Immature natural killer cell (primary cell): ENCODE data around the gene DPP10. TPM values are rescaled to one million over a fixed set of nuclear protein-coding genes. Genes with fewer than 3 reads are reported as not detected.

Experiments used
- DNase-seq, 3 donors: peaks; one replicate each; pipeline ENCODE4 v3.0.0; 2022; ENCODE audit warnings: mixed read lengths in 1 of 3
- H3K27ac Mint-ChIP-seq, 6 donors: one replicate each; pipeline ENCODE4 v1.8.0; 2020; ENCODE audit warnings: mixed read lengths in 6 of 6, mild to moderate bottlenecking in 5 of 6, inconsistent platforms in 4 of 6, moderate library complexity in 3 of 6
- H3K27me3 Mint-ChIP-seq, 3 donors: one replicate each; pipeline ENCODE4 v1.8.0; 2020 to 2021; ENCODE audit warnings: low read depth in 3 of 3, mild to moderate bottlenecking in 3 of 3, mixed read lengths in 3 of 3, moderate library complexity in 3 of 3, inconsistent platforms in 1 of 3
- H3K36me3 Mint-ChIP-seq, 3 donors: one replicate each; pipeline ENCODE4 v1.8.0; 2020; ENCODE audit warnings: mixed read lengths in 3 of 3, inconsistent platforms in 2 of 3, mild to moderate bottlenecking in 2 of 3
- H3K4me1 Mint-ChIP-seq, 2 donors: one replicate each; pipeline ENCODE4 v1.8.0; 2020; ENCODE audit warnings: inconsistent platforms in 2 of 2, mild to moderate bottlenecking in 2 of 2, mixed read lengths in 2 of 2, moderate library complexity in 1 of 2
- H3K4me3 Mint-ChIP-seq, 5 donors: one replicate each; pipeline ENCODE4 v1.8.0; 2020; ENCODE audit warnings: mild to moderate bottlenecking in 5 of 5, mixed read lengths in 5 of 5, inconsistent platforms in 3 of 5, moderate library complexity in 3 of 5
- H3K9me3 Mint-ChIP-seq, 6 donors: one replicate each; pipeline ENCODE4 v1.8.0; 2020; ENCODE audit warnings: mild to moderate bottlenecking in 6 of 6, mixed read lengths in 6 of 6, inconsistent platforms in 4 of 6, moderate library complexity in 3 of 6
- polyA plus RNA-seq, 3 donors: library from polyadenylated mRNA; unstranded; fragments of 300-500 nt; fragmentation: Illumina TruSeq; gene quantifications; one replicate each; pipeline ENCODE4 v1.2.3, GENCODE V29; 2021

Gene DPP10
- polyA plus RNA-seq, 3 donors from 2014 or later, result not detected

GRCh38 chr2:115305712-115306111 lies 863.3 kb downstream of the DPP10 start:
- peaks cover 9 to 68% (median 30%) of the 10 kb centered on the region in 6 donors for H3K9me3 Mint-ChIP-seq
- H3K4me1 Mint-ChIP-seq, result no peaks in the 10 kb centered on the region
- no peaks in the 10 kb centered on the region for H3K27me3 Mint-ChIP-seq
- no peak overlapping the region for H3K27ac Mint-ChIP-seq
- H3K36me3 Mint-ChIP-seq, result no peaks in the 10 kb centered on the region
- no peak for DNase-seq
- no peak overlapping the region for H3K4me3 Mint-ChIP-seq

DNA sequence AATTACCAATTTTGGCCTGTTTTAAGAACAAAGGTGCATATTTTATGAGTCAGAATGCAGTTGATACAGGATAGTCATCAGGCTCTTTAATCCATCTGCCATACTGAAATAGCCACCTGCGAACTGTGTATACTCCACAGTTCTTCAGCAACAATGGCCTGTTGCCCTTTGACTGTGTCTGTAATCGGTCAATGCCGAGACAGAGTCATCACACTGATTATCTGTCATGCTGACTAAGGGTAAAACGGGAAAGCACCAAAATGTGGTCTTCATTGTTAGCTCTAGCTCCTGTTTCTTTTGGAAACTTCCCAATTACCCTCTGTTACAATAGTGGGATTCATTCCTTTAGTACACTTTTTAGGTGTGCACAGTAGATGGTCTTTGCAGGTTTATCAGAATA lies 871.7 kb downstream of the DPP10 start:
- Mint-ChIP-seq H3K9me3 (peaks cover 2 to 53% (median 20%) of the 10 kb centered on the region in 6 donors), H3K27ac (no peak overlapping the region), H3K27me3 (no peaks in the 10 kb centered on the region), H3K4me3 (no peak overlapping the region), H3K4me1 (no peaks in the 10 kb centered on the region), H3K36me3 (no peaks in the 10 kb centered on the region)
- no peak for DNase-seq

DNA sequence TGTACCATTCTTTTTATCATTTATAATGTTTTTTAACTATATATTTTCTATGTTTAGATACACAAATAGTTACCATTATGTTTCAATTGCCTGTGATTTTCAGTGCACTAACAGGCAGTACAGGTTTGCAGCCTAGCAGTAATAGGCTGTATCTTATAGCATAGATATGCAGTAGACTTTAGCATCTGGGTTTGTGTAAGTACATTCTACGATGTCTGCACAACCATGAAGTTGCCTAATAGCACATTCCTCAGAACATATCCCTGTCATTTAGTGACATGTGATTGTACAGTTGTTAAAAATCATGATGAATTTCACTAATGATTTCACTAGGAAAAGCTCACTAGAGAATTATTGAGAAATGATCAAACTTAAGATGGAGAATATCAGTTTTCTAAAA lies 884.6 kb downstream of the DPP10 start:
- DNase-seq, result no peak
- Mint-ChIP-seq H3K9me3 (peaks cover 6 to 39% (median 16%) of the 10 kb centered on the region in 6 donors), H3K36me3 (no peaks in the 10 kb centered on the region), H3K27ac (no peak overlapping the region), H3K4me1 (no peaks in the 10 kb centered on the region), H3K27me3 (peaks cover 0 to 3% (median 0%) of the 10 kb centered on the region in 3 donors), H3K4me3 (no peak overlapping the region)

DNA sequence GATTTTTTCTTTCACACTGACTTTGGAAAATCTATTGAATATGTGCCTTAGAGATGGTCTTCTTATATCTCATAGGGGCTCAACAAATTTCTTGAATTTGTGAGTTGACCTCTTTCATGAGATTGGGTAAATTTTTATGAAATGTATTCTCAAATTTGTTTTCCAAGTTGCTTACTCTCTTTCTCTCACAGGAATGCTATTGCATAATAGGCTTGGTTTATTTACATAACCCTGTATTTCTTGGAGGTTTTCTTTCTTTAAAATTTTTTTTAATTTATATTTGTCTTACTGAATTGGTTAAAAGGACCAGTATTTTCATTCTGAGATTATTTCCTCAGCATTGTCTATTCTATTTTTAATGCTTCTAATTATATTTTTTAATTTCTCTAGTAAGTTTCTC lies 917.1 kb downstream of the DPP10 start:
- Mint-ChIP-seq H3K36me3 (no peaks in the 10 kb centered on the region), H3K27ac (no peak overlapping the region), H3K27me3 (peaks cover 0 to 1% (median 0%) of the 10 kb centered on the region in 3 donors), H3K4me3 (no peak overlapping the region), H3K9me3 (peaks cover 12 to 65% (median 39%) of the 10 kb centered on the region in 6 donors), H3K4me1 (no peaks in the 10 kb centered on the region)
- DNase-seq, result no peak

- H3K27ac Mint-ChIP-seq, result no peak overlapping the region
- H3K4me1 Mint-ChIP-seq, result no peaks in the 10 kb centered on the region
- peaks cover 7 to 49% (median 22%) of the 10 kb centered on the region in 6 donors for H3K9me3 Mint-ChIP-seq
- peaks cover 0 to 3% (median 0%) of the 10 kb centered on the region in 3 donors for H3K27me3 Mint-ChIP-seq
- no peak for DNase-seq
- no peak overlapping the region for H3K4me3 Mint-ChIP-seq
- H3K36me3 Mint-ChIP-seq, result no peaks in the 10 kb centered on the region
Observed at GRCh38 chr2:115364093-115364492, 921.7 kb downstream of the DPP10 start.

- no peak overlapping the region for H3K4me3 Mint-ChIP-seq
- peaks cover 0 to 4% (median 0%) of the 10 kb centered on the region in 3 donors for H3K36me3 Mint-ChIP-seq
- H3K4me1 Mint-ChIP-seq, result no peaks in the 10 kb centered on the region
- H3K27ac Mint-ChIP-seq, result no peak overlapping the region
- H3K27me3 Mint-ChIP-seq, result peaks cover 0 to 2% (median 0%) of the 10 kb centered on the region in 3 donors
- no peak for DNase-seq
- peaks cover 9 to 70% (median 36%) of the 10 kb centered on the region in 6 donors for H3K9me3 Mint-ChIP-seq
Observed at GRCh38 chr2:115369400-115369799, 927.0 kb downstream of the DPP10 start.

DNA sequence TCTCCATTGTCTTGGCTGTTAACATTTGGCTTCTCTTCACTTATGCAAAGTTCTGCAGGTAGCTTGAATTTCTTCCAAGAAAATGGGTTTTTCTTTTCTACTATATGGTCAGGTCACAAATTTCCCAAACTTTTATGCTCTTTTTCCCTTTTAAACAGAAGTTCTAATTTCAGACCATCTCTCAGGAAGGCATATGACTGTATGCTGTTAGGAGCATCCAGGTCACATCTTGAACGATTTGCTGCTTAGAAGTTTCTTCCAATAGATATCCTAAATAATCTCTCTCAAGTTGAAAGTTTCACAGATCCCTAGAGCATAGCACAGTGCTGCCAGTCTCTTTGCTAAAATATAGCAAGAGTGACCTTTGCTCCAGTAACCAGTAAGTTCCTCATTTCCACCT lies 932.5 kb downstream of the DPP10 start:
- DNase-seq, result no peak
- Mint-ChIP-seq H3K4me1 (no peaks in the 10 kb centered on the region), H3K36me3 (no peaks in the 10 kb centered on the region), H3K27ac (no peak overlapping the region), H3K4me3 (no peak overlapping the region), H3K9me3 (peaks cover 16 to 60% (median 40%) of the 10 kb centered on the region in 6 donors), H3K27me3 (no peaks in the 10 kb centered on the region)

GRCh38 chr2:115384399-115384798 lies 942.0 kb downstream of the DPP10 start:
- Mint-ChIP-seq H3K36me3 (peaks cover 0 to 6% (median 3%) of the 10 kb centered on the region in 3 donors), H3K27ac (no peak overlapping the region), H3K27me3 (peaks cover 0 to 2% (median 0%) of the 10 kb centered on the region in 3 donors), H3K9me3 (peaks cover 21 to 66% (median 39%) of the 10 kb centered on the region in 6 donors), H3K4me3 (no peak overlapping the region), H3K4me1 (no peaks in the 10 kb centered on the region)
- DNase-seq, result no peak

GRCh38 chr2:115386465-115386864 lies 944.0 kb downstream of the DPP10 start:
- H3K9me3 Mint-ChIP-seq, result peaks cover 13 to 48% (median 32%) of the 10 kb centered on the region in 6 donors
- H3K27ac Mint-ChIP-seq, result no peak overlapping the region
- no peak overlapping the region for H3K4me3 Mint-ChIP-seq
- no peaks in the 10 kb centered on the region for H3K4me1 Mint-ChIP-seq
- H3K36me3 Mint-ChIP-seq, result peaks cover 0 to 6% (median 0%) of the 10 kb centered on the region in 3 donors
- peaks cover 0 to 2% (median 0%) of the 10 kb centered on the region in 3 donors for H3K27me3 Mint-ChIP-seq
- no peak for DNase-seq

DNA sequence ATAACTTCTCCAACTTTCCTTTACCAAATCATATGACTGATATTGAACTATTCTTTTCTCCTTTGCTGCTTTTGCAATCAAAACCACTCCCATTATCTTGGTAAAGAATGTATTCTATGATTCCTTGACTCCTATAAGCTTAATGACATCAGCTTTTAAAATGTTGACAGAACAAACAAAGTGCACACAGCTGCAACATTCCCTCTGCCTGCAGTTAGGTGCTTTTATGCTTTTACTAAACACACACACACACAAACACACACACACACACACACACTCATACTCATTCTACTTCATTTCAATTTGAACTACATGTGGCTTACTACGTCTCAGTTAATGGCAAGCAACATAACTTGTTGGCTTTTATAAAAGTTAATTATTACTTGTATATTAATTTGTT lies 946.6 kb downstream of the DPP10 start:
- Mint-ChIP-seq H3K9me3 (peaks cover 11 to 42% (median 28%) of the 10 kb centered on the region in 6 donors), H3K27me3 (no peaks in the 10 kb centered on the region), H3K27ac (no peak overlapping the region), H3K4me1 (no peaks in the 10 kb centered on the region), H3K36me3 (peaks cover 0 to 4% (median 0%) of the 10 kb centered on the region in 3 donors), H3K4me3 (no peak overlapping the region)
- no peak for DNase-seq

DNA sequence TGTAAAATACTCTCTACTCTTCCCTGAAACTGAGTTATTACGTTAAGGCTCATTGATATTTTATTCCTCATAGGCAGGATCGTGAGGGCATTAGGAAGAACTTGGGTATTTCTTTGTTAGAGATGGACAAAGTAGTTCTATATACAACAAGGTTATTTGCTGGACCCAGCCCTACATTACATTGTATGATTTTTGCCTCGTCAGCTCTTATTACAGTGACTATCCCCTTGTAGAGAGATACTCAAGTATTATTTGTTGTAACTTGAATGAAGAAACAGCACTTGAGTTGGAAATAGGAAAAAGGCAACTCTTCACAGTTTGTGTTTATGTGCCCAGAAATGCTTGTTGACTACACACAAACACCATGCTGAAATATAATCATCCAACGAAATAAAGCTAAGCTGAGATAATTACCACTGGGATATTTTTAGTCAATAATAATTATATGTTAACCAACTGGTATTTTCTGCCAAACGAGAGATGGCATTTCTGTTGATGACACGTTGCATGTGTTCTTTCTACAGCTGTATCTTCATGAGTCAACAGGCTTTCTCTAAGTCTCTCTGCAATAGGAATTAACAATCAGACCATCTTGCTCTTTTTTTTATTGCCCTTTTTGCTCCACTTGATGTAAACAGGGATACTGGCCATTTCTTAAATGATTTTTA lies 947.6 kb downstream of the DPP10 start:
- Mint-ChIP-seq H3K36me3 (no peaks in the 10 kb centered on the region), H3K4me1 (no peaks in the 10 kb centered on the region)
- no peak for DNase-seq

DNA sequence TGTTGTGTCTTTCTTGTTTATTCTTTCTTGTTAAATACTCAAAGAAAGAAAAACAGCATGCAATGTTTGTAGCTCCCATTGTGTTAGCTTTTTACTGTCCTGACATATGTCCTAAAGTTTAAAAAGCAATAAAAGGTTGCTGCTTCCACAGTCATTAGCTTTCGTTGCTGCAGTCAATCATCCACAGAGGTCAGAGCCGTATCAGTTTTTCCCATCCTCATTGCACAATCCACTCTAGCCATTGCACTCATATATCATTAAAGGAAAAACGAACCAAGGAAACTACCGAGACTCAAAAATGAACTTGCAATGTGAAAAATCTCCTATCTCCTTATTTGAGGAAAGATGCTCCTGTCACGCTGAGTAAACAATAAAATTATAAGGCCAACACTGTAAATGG lies 954.1 kb downstream of the DPP10 start:
- no peak overlapping the region for H3K27ac Mint-ChIP-seq
- H3K27me3 Mint-ChIP-seq, result no peaks in the 10 kb centered on the region
- H3K4me1 Mint-ChIP-seq, result no peaks in the 10 kb centered on the region

More for the DNA sequence above, 947.6 kb downstream of the DPP10 start:
- no peak overlapping the region for H3K4me3 Mint-ChIP-seq
- peaks cover 9 to 36% (median 22%) of the 10 kb centered on the region in 6 donors for H3K9me3 Mint-ChIP-seq
- no peaks in the 10 kb centered on the region for H3K27me3 Mint-ChIP-seq
- no peak overlapping the region for H3K27ac Mint-ChIP-seq

DNA sequence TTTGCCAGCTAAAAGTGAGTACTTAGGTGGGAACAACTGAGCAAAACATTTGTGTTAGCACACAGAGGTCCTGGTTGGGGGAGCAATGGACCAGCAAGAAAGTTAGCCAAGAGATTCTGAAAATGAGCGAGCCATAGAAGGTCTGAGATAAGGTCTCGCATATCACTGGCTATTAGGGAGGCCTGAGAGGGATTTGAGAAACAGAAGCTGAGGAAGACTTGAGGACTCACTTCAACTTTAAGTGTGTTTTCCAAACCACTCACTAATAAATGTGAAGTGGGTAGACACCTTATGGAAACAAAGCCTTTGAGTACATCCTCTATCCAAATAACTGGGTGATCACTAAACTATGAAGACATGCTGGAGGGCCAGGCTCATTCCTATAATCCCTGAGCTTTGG lies 958.5 kb downstream of the DPP10 start:
- H3K4me1 Mint-ChIP-seq, result no peaks in the 10 kb centered on the region
- H3K9me3 Mint-ChIP-seq, result peaks cover 21 to 47% (median 32%) of the 10 kb centered on the region in 6 donors
- no peak for DNase-seq
- no peak overlapping the region for H3K4me3 Mint-ChIP-seq
- H3K27me3 Mint-ChIP-seq, result peaks cover 0 to 2% (median 0%) of the 10 kb centered on the region in 3 donors
- H3K36me3 Mint-ChIP-seq, result peaks cover 0 to 4% (median 0%) of the 10 kb centered on the region in 3 donors
- no peak overlapping the region for H3K27ac Mint-ChIP-seq

More for the DNA sequence above, 954.1 kb downstream of the DPP10 start:
- H3K4me3 Mint-ChIP-seq, result no peak overlapping the region
- peaks cover 0 to 4% (median 0%) of the 10 kb centered on the region in 3 donors for H3K36me3 Mint-ChIP-seq
- peaks cover 15 to 52% (median 32%) of the 10 kb centered on the region in 6 donors for H3K9me3 Mint-ChIP-seq
- DNase-seq, result no peak

- no peaks in the 10 kb centered on the region for H3K36me3 Mint-ChIP-seq
- H3K27me3 Mint-ChIP-seq, result peaks cover 0 to 1% (median 0%) of the 10 kb centered on the region in 3 donors
- no peak overlapping the region for H3K27ac Mint-ChIP-seq
- H3K4me1 Mint-ChIP-seq, result no peaks in the 10 kb centered on the region
- no peak for DNase-seq
- no peak overlapping the region for H3K4me3 Mint-ChIP-seq
- peaks cover 2 to 54% (median 26%) of the 10 kb centered on the region in 6 donors for H3K9me3 Mint-ChIP-seq
Observed at GRCh38 chr2:115412501-115412900, 970.1 kb downstream of the DPP10 start.
